Lower lobe of right lung (tissue), 2 donors: ENCODE data around the gene PGBD2. TPM values are rescaled to one million over a fixed set of nuclear protein-coding genes. Genes with fewer than 3 reads are reported as not detected.
"Not testable (repeated sequence)": the region's sequence is repeated elsewhere in the genome, so short reads cannot be mapped to it uniquely, and the experiment has no call there.

Experiments used
- ATAC-seq, 2 donors: fragments of 200-7000 bp; cut with Tn5 transposase; one replicate each; pipeline ENCODE4 v1.9.1; 2020 to 2022; ENCODE audit warnings: mild to moderate bottlenecking in 2 of 2, moderate library complexity in 2 of 2
- DNase-seq: peaks from one replicate; pipeline ENCODE4 v3.0.0-alpha.2; 2020
- H3K27ac ChIP-seq: fragments of 200-600 bp; one replicate; pipeline ENCODE4 v1.8.0; 2022
- H3K27me3 ChIP-seq: fragments of 200-600 bp; one replicate; pipeline ENCODE4 v1.8.0; 2022; ENCODE audit warnings: low read depth
- H3K36me3 ChIP-seq: fragments of 200-600 bp; one replicate; pipeline ENCODE4 v1.8.0; 2022; ENCODE audit warnings: mild to moderate bottlenecking
- H3K4me1 ChIP-seq: fragments of 200-600 bp; one replicate; pipeline ENCODE4 v1.8.0; 2022
- H3K4me3 ChIP-seq: fragments of 200-600 bp; one replicate; pipeline ENCODE4 v1.8.0; 2022; ENCODE audit warnings: mild to moderate bottlenecking
- H3K9me3 ChIP-seq: fragments of 200-600 bp; one replicate; pipeline ENCODE4 v1.8.0; 2022
- intact Hi-C: fragments of 100-400 bp; cut with DNase I; formaldehyde crosslinking; loops from one replicate; pipeline ENCODE4 v1.11.0; 2022
- total RNA-seq: library from RNA; stranded (reverse); fragmentation: NEBNext Ultra II Directional; extraction: Animal tissue kit (Norgen Biotek cat#: 25700); gene quantifications from one replicate; pipeline ENCODE4 v1.2.1, GENCODE V29; 2021
- TF ChIP-seq, protein P1 (sequence below): fragments of 200-600 bp; IDR thresholded peaks from one replicate; pipeline ENCODE4 v1.8.0; 2022; ENCODE audit warnings: antibody characterized with exemption, mild to moderate bottlenecking
- donor health status: DM: no; HTN: yes; CAD: no; lungs with severe emphysema.

The PGBD2 gene
- total RNA-seq, 1 donor from 2014 or later = 9.1 TPM

DNA sequence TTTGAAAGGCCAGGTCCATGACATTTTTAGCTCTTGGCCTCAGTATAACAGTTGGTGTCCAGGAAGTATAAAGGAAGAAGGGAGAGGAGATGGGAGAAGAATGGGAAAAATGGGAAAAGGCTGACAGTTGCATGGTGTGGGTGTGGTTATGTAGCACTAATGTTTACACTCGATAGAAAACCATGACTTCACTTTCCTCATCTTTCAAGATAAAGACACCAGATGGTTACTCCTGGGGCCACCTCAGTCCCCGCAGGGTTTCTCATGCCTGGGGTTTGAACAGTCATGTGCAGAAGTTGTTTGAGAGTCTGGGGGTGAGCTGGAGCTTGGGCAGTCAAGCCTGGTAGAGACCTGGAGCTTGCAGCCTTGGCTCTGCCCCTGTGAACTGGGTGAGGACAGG lies 7.9 kb downstream of the PGBD2 start:
- peaks cover 52% of the 10 kb centered on the region for H3K36me3 ChIP-seq
- H3K27me3 ChIP-seq = no peaks in the 10 kb centered on the region
- TF ChIP-seq, protein P1, sequence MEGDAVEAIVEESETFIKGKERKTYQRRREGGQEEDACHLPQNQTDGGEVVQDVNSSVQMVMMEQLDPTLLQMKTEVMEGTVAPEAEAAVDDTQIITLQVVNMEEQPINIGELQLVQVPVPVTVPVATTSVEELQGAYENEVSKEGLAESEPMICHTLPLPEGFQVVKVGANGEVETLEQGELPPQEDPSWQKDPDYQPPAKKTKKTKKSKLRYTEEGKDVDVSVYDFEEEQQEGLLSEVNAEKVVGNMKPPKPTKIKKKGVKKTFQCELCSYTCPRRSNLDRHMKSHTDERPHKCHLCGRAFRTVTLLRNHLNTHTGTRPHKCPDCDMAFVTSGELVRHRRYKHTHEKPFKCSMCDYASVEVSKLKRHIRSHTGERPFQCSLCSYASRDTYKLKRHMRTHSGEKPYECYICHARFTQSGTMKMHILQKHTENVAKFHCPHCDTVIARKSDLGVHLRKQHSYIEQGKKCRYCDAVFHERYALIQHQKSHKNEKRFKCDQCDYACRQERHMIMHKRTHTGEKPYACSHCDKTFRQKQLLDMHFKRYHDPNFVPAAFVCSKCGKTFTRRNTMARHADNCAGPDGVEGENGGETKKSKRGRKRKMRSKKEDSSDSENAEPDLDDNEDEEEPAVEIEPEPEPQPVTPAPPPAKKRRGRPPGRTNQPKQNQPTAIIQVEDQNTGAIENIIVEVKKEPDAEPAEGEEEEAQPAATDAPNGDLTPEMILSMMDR = no peak
- peak in 1 of 2 donors; percentile 12 for ATAC-seq
- no peak overlapping the region for H3K27ac ChIP-seq
- DNase-seq = no peak
- no peaks in the 10 kb centered on the region for H3K9me3 ChIP-seq
- intact Hi-C loops = no loop called here
- no peak overlapping the region for H3K4me3 ChIP-seq
- H3K4me1 ChIP-seq = no peaks in the 10 kb centered on the region

DNA sequence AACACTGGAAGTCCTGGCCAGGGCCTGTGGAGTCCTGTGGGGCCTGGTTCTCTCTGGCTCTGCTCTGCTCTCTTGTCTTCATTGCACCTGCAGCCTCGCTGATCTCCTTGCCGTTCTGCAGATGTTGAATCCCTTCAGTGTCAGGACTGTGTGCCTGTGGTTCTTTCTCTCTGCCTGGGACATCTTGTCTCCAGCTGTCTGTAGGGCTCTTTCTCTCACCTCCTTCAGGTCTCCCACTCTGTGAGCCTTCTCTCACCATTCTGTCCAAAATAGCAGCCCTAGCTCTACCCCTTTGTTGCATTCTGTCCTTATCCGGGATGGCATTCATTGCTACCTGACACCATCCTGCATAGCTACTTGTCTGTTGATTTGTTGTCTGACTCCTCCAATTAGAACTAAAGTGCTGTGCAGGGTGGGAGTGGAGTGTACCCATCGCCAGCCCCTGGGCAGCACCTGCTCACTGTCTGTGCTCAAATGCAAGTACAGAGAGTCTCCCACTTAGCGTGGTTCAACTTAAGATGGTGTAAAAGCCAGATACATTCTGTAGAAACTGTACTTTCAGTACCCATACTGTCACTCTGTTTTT lies 8.9 kb downstream of the PGBD2 start:
- no peaks in the 10 kb centered on the region for H3K9me3 ChIP-seq
- DNase-seq (no peak), ATAC-seq (no peak)
- H3K4me1 ChIP-seq = no peaks in the 10 kb centered on the region
- no peak overlapping the region for H3K4me3 ChIP-seq
- no peak overlapping the region for H3K27ac ChIP-seq
- no peaks in the 10 kb centered on the region for H3K27me3 ChIP-seq
- H3K36me3 ChIP-seq = peaks cover 56% of the 10 kb centered on the region
- TF ChIP-seq, protein P1 = no peak
- intact Hi-C loops = no loop called here

DNA sequence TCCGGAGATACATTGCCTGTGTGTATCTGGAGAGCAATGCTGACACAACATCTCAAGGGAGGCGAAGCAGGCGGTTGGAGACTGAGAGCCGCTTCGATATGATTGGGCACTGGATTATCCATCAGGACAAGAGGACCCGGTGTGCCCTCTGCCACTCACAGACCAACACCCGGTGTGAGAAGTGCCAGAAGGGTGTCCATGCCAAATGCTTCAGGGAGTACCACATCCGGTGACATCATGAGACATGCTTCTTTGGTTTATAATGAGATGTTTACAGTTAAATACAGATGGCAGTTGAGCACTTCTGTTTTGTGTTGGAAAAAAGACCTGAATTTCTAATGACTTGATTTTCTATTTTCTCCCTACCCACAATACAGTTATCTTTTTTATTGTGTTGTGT lies 12.1 kb downstream of the PGBD2 start:
- ATAC-seq = no peak
- Histone ChIP-seq H3K36me3 (peaks cover 57% of the 10 kb centered on the region), H3K27me3 (no peaks in the 10 kb centered on the region), H3K4me3 (no peak overlapping the region), H3K4me1 (no peaks in the 10 kb centered on the region), H3K27ac (no peak overlapping the region), H3K9me3 (no peaks in the 10 kb centered on the region)
- no peak for DNase-seq
- intact Hi-C loops = no loop called here
- TF ChIP-seq, protein P1 = no peak

DNA sequence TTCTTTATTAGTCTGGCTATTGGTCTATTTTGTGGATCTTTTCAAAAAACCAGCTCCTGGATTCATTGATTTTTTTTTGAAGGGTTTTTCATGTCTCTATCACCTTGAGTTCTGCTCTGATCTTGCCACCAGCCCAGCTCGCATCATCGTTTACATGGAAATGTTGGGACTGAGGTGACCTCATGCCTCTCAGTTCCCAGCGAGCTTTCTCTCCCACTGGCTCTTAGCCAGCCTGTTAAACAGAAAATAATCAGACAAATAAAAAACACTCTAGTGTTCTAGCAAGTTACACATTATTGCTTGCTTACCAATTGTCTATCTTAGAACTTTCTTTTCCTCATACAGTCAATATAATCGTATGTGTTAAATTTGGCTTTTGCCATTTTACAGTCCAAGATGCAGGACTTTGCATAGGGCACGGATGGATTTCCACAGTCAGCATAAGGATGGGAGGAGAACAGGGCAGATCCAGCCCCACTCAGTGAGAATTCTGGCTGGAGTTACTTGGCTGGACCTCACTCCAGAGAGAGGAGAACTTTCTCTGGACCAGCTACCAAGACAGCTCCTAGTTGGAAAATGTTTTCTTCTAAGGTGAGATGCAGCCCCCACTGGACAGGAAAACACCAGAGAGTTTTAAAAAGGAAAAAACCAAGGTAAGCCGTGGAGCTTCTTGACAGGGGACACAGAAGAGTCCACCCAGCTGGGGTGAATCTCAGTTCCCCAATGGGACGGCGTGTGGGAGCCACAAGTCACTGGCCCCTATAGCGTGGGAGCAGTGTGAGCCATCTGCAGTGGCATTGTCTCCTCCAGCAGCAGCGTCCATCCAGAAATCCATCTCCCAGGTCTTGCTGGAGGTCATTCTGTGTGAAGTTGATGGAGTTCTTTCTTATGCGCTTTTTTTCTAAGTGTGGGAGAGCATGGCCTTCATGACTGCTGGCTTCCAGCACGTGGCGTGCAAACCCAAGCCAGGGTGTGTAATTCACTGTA lies 17.6 kb downstream of the PGBD2 start:
- H3K9me3 ChIP-seq = no peaks in the 10 kb centered on the region
- H3K27ac ChIP-seq = no peak overlapping the region
- H3K27me3 ChIP-seq = no peaks in the 10 kb centered on the region
- H3K36me3 ChIP-seq = peaks cover 5% of the 10 kb centered on the region
- no peak for ATAC-seq
- no peak for DNase-seq
- TF ChIP-seq, protein P1 = no peak
- intact Hi-C loops = no loop called here
- peaks cover 7% of the 10 kb centered on the region for H3K4me1 ChIP-seq
- no peak overlapping the region for H3K4me3 ChIP-seq

DNA sequence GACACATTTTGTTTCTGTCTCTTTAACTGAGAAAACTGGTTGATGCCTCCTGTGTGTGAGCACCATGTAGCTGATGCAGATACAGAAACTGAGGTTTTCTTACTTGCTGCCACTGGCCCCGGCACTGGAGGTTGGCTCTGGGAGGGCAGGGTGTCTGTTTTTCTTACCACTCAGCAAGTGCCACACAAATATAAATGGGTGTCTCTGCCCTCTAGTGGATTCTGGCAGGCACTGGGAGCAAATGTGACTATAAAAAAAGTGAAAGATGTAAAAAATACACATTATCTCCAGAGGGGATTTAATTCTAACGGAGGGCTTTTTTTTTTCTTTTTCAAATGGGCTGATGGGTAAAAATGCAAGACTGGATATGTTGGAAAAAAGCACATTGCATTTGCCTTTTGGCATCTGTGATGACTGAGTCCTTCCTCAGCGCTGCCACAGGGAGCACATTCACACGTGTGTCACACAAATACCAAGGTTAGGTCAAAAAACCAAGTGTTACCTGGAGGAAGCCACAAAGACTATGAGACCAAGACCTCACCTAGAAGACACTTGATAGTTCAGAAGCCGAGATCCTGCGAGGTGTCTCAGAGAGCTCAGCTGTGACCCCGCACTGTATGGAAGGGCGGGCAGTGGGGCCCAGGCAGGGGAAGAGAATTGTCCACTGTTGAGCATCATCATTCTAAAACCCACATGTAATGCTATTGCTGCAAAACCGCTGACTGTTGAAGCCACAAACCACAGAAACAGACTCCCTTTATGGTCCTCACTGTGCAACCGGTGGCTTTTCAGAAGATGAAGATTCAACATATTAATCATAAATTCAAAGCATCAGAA lies 18.9 kb downstream of the PGBD2 start:
- TF ChIP-seq, protein P1 = peak; percentile 62
- Histone ChIP-seq H3K27ac (no peak overlapping the region), H3K4me3 (no peak overlapping the region), H3K36me3 (no peaks in the 10 kb centered on the region), H3K27me3 (no peaks in the 10 kb centered on the region), H3K9me3 (no peaks in the 10 kb centered on the region), H3K4me1 (peaks cover 7% of the 10 kb centered on the region)
- DNase-seq (no peak), ATAC-seq (peak; percentile 61 to 73)
- intact Hi-C loops = no loop called here

DNA sequence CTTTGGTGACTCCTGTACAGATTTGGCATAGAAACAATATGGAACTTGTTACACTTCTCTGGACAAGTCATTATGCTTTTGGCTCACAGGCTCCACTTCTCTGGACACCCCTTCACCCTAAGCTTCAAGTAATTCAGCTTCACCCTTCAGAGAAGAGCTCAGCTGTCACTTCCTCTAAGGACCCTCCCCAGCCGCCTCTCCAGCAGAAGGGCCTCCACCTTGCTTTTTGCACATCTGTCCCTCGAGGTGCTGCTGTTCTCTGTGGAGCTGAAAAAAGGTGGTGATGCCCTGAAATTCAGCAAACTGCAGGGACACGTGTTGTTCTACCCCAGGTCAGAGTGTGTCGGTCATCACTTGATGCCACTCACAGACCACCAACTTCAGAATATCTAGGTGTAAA lies 19.8 kb downstream of the PGBD2 start:
- H3K27me3 ChIP-seq, H3K27ac ChIP-seq, H3K36me3 ChIP-seq, H3K4me3 ChIP-seq, H3K9me3 ChIP-seq, intact Hi-C loops, H3K4me1 ChIP-seq, ATAC-seq, DNase-seq: not testable (repeated sequence)
